Inflammatory macrophage treated with lipopolysaccharide for 1 hour (primary cell): Measurements from ENCODE around the gene WDR77.
A peak's percentile ranks its signal among the peaks of the same experiment; 100 is the strongest.

ENCODE experiments used
- DNase-seq, 2 donors: peaks; one replicate each; pipeline ENCODE4 v3.0.0-alpha.2; 2020 to 2022

The WDR77 gene

DNA sequence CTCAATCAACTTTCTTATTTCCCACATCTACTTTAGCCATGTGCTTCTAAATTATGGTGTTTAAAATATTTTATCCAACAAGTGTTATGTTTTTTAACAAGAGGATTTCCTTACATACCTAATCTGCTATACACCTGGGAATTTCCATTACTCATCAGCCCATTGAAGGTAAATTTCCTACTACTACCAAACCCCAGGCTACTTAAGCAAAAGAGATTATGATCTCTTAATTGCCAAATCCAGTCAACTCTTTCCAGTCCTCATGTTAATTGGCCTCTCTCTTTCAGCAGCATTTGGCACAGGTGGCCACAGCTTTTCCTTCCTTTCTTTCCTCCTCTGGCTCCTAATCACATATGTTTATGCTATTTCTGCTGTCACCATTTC, 19.7 kb upstream of the WDR77 start:
- no peak for DNase-seq

- peak in 1 of 2 donors; percentile 71 for DNase-seq
These were observed 19.0 kb upstream of the WDR77 start for GRCh38 chr1:111467865-111468716.

DNA sequence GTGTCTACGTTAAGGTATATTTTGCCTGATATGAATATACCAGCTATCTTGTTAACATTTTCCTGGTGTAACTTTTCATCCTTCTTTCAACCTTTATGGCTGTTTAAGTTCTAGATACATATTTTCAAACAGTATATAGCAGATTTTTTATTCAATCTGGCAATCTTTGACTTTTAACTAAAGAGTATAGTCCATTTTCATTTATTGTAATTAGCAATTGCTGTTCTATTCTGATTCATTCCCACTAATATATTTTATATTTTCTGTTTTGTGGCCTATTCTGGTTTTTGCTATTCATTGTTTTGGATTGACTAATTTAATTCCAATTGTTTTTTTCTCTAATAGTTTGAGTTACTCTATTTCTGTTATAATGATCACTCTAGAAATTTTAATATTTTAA, 17.4 kb upstream of the WDR77 start:
- no peak for DNase-seq

GRCh38 chr1:111465754-111466153, 16.7 kb upstream of the WDR77 start:
- DNase-seq: no peak

- no peak for DNase-seq
These were observed 14.1 kb upstream of the WDR77 start for GRCh38 chr1:111463029-111463683.

DNA sequence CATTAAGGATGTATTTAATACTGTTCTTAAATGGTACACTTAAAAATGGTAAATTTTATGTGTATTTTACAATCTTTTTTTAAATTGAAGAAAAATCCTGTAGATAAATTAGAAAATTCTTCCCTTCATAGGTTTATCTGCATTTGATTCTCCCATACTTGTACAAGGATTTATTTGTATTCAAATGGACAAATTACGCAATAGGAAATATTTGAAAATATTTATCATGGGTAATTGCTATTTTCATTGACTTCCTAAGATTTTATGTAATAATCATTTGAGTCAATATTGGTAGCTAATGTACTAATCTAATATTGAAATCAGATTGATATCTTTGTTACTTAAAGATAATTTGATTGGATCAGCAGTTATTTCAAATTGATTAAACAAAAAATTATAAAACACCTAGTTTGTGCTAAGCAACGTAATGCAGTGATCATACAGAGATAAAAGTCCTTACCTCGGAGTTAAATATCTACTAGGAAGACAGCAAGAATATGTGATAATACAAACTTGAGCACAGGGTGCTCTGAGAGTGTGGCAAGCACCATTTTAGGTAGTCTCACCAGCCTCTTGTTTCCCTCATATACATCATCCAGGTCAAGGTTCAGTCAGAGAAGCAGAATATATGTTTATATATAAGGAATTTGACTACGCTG, 13.4 kb upstream of the WDR77 start:
- no peak for DNase-seq

GRCh38 chr1:111461765-111462164, 12.7 kb upstream of the WDR77 start:
- no peak for DNase-seq

DNA sequence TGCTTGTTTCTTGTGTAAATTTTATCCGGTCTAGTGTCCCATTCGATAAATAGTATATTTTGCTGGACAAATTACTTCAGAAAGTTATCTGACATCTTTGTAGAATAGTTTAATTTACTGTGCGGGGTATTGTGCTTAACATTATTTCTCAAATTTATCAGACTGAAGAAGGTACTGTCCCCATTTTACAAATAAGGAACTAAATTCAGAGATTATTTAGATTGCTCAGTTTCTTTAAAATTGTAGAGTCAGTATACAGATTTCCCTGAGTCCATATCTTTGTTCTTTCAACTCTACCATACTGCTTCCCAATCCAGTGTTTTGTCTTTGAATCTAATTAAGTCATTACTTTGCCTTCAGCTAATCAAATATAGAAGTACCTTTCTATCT, 6.6 kb upstream of the WDR77 start:
- DNase-seq: no peak

DNA sequence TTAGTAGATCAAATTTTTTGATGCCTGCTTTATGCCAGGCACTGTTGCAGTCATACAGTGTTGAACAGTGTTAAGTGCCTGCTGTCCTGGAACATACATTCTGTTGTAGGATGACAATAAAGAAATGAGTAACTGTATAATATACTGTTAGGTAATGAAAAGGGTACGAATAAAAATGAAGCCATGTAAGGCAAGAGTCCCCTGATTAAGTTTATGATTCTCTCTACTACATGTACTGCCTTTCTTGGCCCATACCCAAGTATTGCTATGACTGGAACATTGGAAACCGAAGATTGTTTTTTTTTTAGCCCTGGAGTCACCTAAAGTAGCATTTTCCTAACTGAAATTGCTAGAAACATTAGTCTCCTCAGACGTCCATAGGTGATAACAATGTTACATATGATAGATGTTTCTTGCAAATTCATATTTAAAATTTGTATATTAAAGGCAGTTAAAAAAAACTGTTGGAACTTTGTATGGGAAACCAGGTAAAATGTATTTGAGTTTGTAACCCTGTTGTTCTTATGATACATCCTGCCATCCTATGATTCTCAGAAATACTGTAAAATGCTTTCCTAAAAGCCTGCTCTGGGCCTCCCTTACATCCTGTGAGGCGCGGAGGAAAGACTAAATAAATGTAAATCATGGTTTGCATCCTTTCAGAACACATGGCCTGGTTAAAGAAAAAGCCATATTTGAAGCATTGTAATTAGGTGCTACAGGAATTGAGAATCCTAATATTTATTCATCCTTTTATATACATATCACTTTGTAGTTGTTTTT, 6.0 kb upstream of the WDR77 start:
- no peak for DNase-seq

DNA sequence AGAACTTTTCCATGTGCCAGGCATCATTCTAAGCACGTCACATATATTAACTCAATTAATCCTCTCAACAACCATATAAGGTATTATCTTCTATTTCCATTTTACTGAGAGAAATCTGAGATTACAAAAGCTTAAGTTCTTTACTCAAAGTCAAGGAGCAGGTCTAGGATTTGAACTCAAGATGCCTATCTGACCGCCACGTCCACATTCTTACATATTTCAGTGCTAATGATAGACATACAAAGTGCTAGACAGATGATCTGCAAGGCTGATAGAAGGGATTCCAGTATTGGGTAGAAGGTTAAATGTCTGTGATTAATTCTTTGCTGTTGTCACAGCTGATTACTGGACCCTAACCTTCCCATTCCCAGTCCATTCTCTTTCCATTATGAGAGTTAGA, 4.7 kb upstream of the WDR77 start:
- DNase-seq: no peak

- no peak for DNase-seq
These were observed 3.5 kb upstream of the WDR77 start for GRCh38 chr1:111452581-111452980.

GRCh38 chr1:111450185-111450584, 1.1 kb upstream of the WDR77 start:
- DNase-seq: no peak

DNA sequence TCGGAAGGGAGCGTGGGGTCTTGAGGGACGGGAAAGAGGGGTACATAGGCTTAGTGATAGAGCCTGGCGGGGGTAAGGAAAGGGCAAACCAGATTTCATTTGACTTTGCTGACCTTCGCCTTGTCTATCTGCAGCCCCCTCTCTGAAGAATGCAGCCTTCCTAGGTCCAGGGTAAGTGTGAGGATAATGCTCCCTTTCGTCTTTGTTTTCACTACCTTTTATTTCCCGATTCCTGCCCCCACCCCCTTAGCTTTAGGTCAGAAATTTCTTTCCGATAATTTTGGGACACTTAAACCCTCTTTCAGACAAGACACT, 604 bp upstream of the WDR77 start:
- no peak for DNase-seq

DNA sequence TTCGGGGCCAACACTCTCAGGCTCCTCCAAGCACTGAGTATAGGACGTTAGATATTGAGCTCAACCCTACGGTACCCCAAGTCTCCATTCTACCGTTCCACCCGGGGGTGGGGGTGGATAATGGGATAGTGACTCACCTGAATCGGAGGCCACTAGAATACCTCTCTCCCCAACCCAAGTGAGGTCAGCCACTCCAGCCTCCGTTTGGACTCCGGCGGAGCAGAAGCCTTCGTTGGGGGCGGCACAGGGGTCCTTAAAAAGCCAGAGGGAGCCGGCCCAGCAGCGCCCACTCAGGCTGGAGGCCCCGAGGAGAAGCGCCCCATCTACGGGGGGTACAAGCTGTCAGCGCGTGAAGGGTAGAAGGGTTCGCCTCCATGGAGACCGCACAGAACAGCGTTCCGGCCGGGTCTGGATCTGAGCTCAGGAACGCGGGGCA, 556 bp downstream of the WDR77 start:
- DNase-seq: no peak

GRCh38 chr1:111446967-111447892, 1.8 kb downstream of the WDR77 start:
- no peak for DNase-seq

GRCh38 chr1:111446546-111446945, 2.5 kb downstream of the WDR77 start:
- no peak for DNase-seq

DNA sequence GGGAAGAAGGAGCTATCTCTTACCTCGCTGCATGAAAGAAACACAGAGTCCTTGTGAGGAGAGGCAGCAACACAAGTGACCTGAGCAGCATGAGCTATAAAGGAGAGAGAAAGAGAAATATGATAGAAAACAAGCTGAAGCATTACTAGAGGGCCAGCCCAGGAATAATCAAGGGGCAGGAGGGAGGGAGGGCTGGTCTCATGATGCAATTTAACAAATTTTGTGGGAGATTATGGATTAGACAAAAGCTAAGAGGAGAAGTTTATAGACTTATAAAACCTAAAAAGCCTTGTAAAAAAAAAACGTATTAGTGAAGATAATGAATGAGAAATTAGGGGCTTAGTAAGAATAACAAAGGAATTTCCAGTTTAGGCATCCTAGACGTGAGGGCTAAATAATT, 5.0 kb downstream of the WDR77 start:
- DNase-seq: no peak

GRCh38 chr1:111442457-111442856, 6.6 kb downstream of the WDR77 start:
- no peak for DNase-seq

GRCh38 chr1:111441573-111442192, 7.4 kb downstream of the WDR77 start:
- no peak for DNase-seq

DNA sequence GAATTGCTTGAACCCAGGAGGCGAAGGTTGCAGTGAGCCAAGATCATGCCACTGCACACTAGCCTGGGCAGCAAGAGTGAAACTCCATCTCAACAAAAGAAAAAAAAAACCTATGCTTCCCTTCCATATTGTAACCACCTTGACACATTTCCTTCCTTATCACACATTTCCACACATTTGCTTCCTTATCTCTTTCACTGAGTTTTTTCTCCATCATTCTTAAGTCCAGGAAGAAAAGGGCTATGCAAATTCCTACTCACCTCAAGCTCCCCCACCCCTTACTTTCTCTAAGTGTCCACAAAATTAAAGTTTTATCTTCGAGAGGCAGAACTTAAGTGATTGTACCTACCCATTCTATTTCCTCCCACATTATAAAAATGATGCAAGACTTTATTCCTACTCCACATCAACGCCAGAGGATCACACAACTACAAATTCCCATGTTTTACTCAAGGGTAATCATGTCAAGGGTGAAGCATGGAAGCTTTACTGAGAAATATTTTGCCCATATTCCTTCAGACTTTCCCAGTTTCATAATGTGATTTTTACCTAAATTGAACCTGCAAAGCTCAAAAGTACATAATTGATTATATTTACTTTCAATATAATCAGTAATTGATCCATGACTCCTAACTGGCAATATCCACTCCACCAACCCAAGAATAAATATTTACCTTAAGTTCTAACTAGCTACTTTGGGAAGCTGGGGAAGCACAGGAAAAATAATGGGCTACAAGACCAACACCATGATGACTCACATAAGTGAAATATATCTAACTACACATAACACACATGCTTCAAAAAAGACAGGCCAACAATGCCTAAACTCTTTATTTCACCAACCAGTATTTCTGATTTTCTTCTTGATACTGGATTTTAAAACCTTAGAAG, 9.3 kb downstream of the WDR77 start:
- DNase-seq: no peak

GRCh38 chr1:111436726-111437125, 12.3 kb downstream of the WDR77 start:
- no peak for DNase-seq
